Medulla oblongata (tissue), 1 donor: ENCODE measurements around the gene KCNT1.

Experiments
- DNase-seq: peaks from one replicate; pipeline ENCODE4 v3.0.0-alpha.2; 2015; ENCODE audit errors: extremely low spot score

The KCNT1 gene

DNA sequence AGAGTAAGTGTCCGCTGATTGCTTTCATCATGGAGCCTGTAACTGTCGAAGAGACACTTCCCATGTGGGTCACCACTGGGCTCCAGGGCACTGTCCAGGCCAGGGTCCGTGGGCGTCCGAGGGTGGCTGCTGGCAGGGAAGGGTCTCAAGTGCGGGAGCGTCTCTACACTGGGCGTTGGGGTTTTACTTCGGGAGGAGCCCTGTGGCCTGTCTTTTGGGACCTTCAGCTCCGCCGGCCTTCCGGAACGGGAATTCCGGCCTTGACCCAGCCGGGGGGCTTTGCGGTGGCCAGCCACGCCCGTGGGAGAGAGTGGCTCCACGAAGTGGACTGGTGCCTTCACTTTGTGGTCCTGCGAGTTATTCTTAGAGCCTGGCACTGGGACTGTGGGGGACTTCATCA is 119.1 kb downstream of the KCNT1 start:
- DNase-seq: no peak

DNA sequence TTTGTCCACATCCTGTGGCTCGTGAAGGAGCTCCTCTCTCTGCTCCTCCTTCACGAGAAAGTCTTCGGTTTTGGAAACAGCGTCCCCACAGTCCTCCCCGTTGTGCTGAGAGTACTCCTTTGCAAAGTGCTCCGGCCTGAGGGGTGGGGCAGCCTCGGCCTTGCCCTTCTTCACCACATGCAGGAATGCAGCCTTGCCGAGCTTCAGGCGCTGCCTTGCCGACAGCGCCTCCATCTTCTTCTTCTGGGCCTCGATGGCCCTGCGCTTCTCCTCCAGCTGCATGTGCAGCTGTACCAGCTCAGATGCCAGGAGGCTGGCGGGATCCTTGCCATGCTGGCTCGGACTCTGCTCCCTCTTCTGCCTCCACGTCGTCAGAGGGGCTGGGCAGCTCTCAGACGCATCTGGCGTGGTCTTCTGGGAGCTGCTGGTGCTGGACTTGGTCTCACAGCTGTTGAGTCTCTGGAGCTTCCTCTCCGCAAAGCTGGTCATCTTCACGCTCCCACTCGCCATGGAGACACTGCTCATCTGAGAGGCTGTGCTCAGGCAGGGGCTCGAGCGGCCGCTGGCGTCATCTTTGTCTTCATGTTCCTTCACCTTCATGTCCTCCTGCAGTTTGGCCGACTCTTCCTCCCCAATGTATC is 119.9 kb downstream of the KCNT1 start:
- DNase-seq: no peak

DNA sequence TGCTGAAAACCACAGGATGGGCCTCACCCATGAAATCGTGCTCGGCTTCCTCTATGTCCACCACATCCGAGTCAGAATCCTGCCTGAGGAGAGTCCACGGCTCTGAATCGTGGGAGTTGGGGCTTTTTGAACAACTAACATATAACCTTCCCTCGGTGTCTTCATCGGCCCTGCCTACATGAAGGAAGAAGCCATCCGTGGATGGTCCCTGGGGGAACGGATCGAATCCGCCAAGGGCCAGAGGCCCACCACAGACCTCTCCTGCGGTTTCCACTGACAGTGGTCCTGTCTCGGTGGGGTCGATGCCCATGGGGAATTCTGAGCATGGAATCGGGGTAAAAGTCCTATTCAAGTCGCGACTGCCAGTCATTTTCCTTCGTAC is 120.4 kb downstream of the KCNT1 start:
- DNase-seq: no peak

DNA sequence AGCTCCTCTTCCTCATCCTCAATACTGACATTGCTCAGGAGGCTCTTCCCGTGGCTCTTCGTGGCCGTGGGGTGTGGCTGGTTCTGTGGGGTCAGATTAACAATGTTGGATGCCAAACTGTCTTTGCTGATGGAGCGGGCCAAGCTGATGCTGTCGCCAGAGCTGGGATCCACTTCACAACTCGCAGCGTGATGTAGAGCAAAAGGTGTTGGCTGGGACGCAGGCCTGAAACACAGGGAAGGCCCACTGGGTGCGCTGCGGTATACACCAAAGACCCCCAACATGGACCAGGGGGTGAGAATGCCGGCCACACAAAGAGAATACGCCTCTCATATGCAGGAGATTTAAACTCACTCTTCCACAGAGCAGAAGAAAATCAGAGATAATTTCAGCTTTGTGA is 121.1 kb downstream of the KCNT1 start:
- DNase-seq: no peak

DNA sequence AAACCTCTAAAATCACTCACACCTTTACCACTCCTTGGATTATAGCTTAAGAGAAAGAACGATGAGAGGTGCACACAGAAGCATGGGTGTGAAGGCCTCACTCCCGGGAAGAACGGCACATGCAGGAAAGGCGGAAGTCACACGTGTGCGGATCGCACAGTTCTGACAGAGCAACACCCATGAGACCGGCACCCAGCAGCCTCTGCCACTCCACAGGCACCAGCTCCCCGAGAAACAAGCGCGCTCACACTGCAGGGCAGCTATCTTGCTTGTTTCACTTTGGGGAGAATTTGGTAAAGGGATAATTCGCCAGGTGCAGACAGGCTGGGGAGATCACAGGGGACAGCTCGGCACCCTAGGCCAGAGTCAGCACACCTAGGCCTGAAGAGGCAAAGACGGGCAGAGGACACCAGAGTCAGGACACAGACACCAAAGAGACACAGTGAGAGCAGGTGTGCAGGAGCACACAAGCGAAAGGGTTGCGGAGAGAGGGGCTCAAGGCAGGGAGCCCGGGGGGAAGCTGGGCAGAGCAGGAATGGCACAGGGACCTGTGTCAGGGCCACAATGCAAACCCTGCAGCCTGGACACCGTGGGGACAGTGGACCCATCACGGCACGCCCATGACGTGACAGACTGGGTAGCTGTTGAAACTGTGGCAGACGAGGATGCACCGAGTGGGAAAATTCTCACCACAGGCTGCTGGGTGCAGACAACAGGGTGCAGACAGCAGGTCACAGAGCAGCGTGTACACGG is 123.6 kb downstream of the KCNT1 start:
- DNase-seq: no peak

DNA sequence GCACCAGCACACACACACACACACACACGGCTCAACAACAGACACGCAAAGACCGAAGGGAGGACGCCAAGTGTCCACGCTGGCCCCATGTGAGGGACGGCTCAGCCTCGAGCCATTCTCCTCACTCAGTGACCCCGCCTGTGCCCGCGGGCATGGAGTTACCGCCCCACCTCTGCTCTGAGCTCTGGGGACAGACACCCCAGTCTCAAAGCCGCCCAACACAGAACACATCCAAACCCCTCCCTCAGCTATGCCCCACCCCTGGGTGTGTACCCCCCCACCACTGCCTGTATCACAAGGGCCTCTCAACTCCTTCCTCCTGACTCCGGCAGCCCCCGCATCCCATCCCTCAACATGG is 124.2 kb downstream of the KCNT1 start:
- DNase-seq: no peak

DNA sequence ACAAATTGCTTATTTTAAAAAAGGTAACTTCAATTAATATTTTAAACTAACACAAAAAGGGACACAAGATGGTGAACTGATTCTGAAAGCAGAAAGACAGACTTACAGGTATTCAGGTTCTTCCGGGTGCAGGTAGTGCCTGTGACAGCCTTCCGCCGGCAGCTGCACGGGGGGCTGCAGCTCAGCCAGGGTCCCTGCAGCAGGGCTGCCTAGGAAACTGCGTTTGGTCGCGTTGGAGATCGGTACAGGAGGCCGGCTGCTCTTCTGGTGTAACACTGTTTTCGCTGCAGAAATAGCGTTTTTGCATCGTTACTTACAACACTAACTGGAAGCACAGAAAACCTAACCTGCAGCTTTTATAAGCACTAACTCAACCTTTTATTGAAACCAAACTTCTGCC is 125.3 kb downstream of the KCNT1 start:
- no peak for DNase-seq

DNA sequence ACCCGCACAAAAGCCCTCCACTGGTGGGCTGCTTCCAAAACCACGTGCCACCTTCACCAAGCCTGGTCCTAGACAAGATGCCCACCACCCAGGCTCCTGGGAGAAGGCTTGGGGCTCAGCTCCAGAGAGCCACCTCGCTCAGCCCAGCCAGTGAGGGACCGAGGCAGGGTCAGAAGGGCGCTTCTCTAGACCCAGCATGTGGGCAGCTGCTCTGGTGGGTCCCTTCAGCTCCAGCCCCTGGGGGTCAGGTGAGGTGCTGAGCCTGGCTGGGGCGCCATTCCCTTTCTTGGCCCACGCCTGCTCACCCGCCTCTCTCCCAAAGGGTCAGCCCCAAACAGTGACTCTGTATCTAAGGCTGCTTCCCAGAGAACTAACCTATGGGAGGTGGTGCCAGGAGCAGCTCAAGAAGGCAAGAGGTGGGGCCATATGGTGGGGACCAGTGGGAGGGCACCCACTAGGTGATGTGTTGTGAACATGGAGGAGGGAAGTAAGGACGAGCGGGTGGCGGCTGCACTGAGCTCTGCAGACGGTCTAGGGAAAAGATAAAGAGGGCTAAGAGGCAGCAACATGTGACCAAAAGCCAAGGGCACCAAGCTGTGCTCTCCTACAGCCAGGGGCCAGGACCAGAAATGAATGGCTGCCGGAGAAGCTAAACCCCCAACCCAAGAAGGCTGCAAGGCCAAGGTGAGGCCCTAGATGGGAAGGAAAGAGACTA is 126.0 kb downstream of the KCNT1 start:
- DNase-seq: no peak

DNA sequence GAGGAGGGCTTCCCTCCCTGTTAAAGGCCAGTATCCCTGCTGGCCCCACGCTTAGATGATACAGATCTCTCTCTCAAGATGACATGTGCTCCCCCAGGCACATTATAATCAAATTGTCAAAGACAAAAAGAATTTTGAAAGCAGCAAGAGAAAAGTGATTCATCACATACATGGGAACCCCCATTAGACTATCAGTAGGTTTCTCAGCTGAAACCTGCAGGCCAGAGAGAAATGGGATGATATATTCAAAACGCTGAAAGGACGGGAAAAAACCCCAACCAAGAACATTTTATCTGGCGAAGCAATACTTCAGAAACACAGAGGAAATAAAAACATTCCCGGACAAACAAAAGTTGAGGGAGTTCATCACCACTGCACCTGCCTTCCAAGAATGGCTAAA is 126.7 kb downstream of the KCNT1 start:
- no peak for DNase-seq

DNA sequence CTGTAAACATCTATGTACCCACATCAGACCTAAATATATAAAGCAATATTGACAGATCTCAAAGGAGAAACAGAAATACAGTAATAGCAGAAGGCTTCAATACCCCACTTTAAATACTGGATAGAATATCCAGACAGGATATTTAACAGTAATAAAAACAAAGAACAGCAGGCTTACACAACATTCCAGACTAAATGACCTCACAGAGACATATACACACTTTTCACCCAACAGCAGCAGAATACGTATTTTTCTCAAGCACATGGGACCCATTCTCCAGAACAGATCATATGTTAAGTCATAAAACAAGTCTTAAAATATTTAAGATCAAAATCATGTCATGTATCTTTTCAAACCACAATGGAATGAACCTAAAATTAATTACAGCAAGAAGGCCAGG is 128.5 kb downstream of the KCNT1 start:
- DNase-seq: no peak

DNA sequence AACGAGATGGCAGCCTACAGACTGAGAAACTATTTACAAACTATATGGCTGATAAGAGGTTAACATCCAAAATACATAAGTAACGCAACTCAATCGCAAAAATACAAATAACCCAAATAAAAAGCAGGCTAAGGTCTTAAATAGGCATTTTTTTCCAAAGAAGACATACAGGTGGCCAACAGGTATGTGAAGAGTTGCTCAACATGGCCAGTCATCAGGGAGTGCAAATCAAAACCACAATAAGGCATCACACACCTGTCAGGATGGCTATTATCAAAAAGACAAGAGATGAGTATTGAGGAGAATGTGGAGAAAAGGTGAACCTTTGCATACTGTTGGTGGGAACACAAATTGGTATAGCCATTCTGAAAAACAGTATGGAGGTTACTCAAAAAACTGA is 131.9 kb downstream of the KCNT1 start:
- DNase-seq: no peak

DNA sequence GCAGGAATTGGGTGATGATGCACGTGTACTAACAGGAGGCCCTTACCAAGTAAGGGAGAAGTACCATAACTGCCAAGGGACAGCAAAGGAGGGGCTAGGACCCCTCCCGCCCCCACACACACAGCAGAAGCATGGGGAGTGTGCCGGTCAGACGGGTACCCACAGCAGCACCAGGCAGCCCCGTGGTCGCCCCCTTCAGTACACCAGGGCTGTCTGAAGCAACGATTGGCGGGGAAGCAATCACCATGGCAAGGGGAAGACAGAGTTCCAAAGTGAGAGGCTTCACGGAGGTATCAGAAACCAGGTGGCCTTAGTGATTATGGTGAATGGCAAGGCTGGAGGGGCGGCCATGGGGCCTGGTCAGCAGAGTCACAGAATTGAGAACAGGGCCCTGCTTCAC is 133.1 kb downstream of the KCNT1 start:
- DNase-seq: no peak

DNA sequence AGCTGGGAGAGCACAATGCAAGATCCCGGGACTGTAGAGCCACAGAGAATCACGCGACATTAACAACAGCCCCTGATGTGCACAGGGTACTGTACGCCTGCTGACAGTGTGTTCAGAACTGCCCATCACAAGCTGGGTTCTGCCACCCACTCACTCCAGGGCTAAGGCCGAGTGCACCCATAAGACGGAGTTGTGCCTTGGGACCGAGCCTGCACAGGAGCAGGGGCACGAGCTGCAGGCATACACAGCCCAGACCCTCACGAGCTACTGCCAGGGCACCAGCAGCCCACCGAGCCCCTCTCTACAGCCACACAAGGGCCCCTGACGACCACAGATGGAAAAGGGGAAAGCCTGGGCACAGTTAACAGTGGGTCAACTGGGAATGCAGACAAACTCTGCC is 137.5 kb downstream of the KCNT1 start:
- DNase-seq: no peak

DNA sequence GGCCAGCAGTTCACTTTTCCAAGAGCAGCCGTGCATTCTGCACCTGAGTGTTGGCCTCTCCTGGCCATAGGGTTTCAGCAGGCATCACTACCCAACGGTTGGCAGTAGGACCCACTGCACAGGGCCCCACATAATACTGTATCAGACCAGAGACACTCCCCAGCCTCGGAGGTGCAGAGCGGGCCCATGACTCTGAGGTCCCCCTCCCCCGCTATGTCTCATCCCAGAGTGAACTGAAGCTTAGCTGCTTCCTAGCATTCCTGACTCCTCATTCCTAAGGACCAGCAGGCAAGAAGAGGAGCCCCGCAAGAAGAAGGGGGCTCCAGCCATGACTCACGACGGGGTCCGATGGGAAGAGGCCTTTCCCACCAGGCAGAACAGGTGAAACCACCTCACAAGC is 138.1 kb downstream of the KCNT1 start:
- DNase-seq: no peak

DNA sequence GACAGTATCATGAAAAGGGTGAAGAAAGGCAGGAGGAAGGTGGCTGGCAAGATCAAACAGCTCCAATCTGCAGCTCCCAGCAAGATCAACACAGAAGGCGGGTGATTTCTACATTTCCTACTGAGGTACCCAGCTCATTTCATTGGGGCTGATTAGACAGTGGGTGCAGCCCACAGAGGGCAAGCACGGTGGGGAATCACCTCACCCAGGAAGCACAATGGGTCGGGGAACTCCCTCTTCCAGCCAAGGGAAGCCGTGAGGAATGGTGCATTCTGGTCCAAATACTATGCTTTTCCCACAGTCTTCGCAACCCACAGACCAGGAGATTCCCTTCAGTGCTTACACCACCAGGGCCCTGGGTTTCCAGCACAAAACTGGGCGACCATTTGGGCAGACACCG is 138.6 kb downstream of the KCNT1 start:
- DNase-seq: no peak
